Fibroblast of lung (primary cell): Measurements from ENCODE around the gene MARCO.

Experiments
- EZH2 ChIP-seq: IDR thresholded peaks from 2 replicates; pipeline ENCODE4 v1.5.1; 2012; ENCODE audit warnings: low read length, control low read depth, mild to moderate bottlenecking; ENCODE audit errors: missing control alignments
- TF ChIP-seq, protein P1 (sequence below), 2 donors: IDR thresholded peaks in 1 of 2; conservative IDR thresholded peaks in 1 of 2; 1 replicate in 1 of 2; 2 replicates in 1 of 2; pipeline ENCODE4 v1.5.1; 2011 to 2012; ENCODE audit warnings: low read length in 2 of 2, control low read depth in 1 of 2, inconsistent platforms in 1 of 2, low read depth in 1 of 2, mild to moderate bottlenecking in 1 of 2

- TF ChIP-seq, protein P1, sequence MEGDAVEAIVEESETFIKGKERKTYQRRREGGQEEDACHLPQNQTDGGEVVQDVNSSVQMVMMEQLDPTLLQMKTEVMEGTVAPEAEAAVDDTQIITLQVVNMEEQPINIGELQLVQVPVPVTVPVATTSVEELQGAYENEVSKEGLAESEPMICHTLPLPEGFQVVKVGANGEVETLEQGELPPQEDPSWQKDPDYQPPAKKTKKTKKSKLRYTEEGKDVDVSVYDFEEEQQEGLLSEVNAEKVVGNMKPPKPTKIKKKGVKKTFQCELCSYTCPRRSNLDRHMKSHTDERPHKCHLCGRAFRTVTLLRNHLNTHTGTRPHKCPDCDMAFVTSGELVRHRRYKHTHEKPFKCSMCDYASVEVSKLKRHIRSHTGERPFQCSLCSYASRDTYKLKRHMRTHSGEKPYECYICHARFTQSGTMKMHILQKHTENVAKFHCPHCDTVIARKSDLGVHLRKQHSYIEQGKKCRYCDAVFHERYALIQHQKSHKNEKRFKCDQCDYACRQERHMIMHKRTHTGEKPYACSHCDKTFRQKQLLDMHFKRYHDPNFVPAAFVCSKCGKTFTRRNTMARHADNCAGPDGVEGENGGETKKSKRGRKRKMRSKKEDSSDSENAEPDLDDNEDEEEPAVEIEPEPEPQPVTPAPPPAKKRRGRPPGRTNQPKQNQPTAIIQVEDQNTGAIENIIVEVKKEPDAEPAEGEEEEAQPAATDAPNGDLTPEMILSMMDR (conservative IDR thresholded peaks at IDR 0.05 in 1 of 2, IDR thresholded peaks at IDR 0.05 in 1 of 2; ENCODE audit: low read depth in 1 of 2, low read length in 2 of 2): no peak
- TF ChIP-seq EZH2: no peak
These were observed 81.5 kb downstream of the MARCO start for GRCh38 chr2:119023534-119023933.
